ENCODE measurements around the gene CCNK. TPM values are rescaled to one million over a fixed set of nuclear protein-coding genes. Genes with fewer than 3 reads are reported as not detected.
A peak's percentile ranks its signal among the peaks of the same experiment; 100 is the strongest.

The CCNK gene
- total and polyA plus RNA-seq, 5 donors = 12.2 to 36.5 (median 30.9) TPM

GRCh38 chr14:99479906-99480869 lies 1.0 kb upstream of the CCNK start, which contains the start of gene SETD3:
Gene SETD3 (minus strand): TSS chr14:99480859. CDS start chr14:99465805, 15,054 bp downstream.
- ATAC-seq (peak; percentile 0 to 5), DNase-seq (peak; percentile 70 to 88 (median 87))
- intact Hi-C loops (cut with DNase I) = no loop called here
- H3K4me1 ChIP-seq (ENCODE audit: control insufficient read depth, insufficient read depth, low read length) = peaks cover 2% of the 10 kb centered on the region
- H3K27ac ChIP-seq (ENCODE audit: low read length) = peak within 1 kb of the TSS; percentile 91
- WGBS = under 1% methylated on average over 122 of the region's 122 CpGs
- H3K9me3 ChIP-seq (ENCODE audit: control insufficient read depth, low read length) = no peaks in the 10 kb centered on the region
- no peaks in the 10 kb centered on the region for H3K27me3 ChIP-seq (ENCODE audit: control insufficient read depth, insufficient read depth)
- peak within 1 kb of the TSS; percentile 93 for H3K4me3 ChIP-seq (ENCODE audit: low read length)

- under 1% methylated on average over 17 of the region's 17 CpGs for WGBS
- no peaks in the 10 kb centered on the region for H3K9me3 ChIP-seq (ENCODE audit: control insufficient read depth, low read length)
- peak overlapping the region; percentile 60 for H3K4me3 ChIP-seq (ENCODE audit: low read length)
- H3K27ac ChIP-seq (ENCODE audit: low read length) = peak overlapping the region; percentile 38
- ATAC-seq = no peak
- intact Hi-C loops (cut with DNase I) = no loop called here
- H3K4me1 ChIP-seq (ENCODE audit: control insufficient read depth, insufficient read depth, low read length) = peaks cover 2% of the 10 kb centered on the region
- no peak for DNase-seq
- no peaks in the 10 kb centered on the region for H3K27me3 ChIP-seq (ENCODE audit: control insufficient read depth, insufficient read depth)
Observed at GRCh38 chr14:99481745-99482099, 513 bp downstream of the CCNK start.

GRCh38 chr14:99484106-99484505 lies 2.9 kb downstream of the CCNK start:
- ATAC-seq (no peak), DNase-seq (no peak)
- Histone ChIP-seq H3K27me3 (ENCODE audit: control insufficient read depth, insufficient read depth) (no peaks in the 10 kb centered on the region), H3K4me3 (ENCODE audit: low read length) (no peak overlapping the region), H3K27ac (ENCODE audit: low read length) (no peak overlapping the region), H3K9me3 (ENCODE audit: control insufficient read depth, low read length) (no peaks in the 10 kb centered on the region), H3K4me1 (ENCODE audit: control insufficient read depth, insufficient read depth, low read length) (peaks cover 2% of the 10 kb centered on the region)
- 48% methylated on average over 2 of the region's 2 CpGs for WGBS
- intact Hi-C loops (cut with DNase I) = no loop called here

- Histone ChIP-seq H3K27ac (ENCODE audit: low read length) (no peak overlapping the region), H3K27me3 (ENCODE audit: control insufficient read depth, insufficient read depth) (no peaks in the 10 kb centered on the region), H3K9me3 (ENCODE audit: control insufficient read depth, low read length) (no peaks in the 10 kb centered on the region), H3K4me3 (ENCODE audit: low read length) (no peak overlapping the region), H3K4me1 (ENCODE audit: control insufficient read depth, insufficient read depth, low read length) (no peaks in the 10 kb centered on the region)
- DNase-seq (no peak), ATAC-seq (no peak)
- intact Hi-C loops (cut with DNase I) = no loop called here
- WGBS = 84% methylated on average over 2 of the region's 2 CpGs
Observed at GRCh38 chr14:99497341-99497740, 16.1 kb downstream of the CCNK start.

GRCh38 chr14:99497894-99498293 lies 16.7 kb downstream of the CCNK start:
- no peaks in the 10 kb centered on the region for H3K4me1 ChIP-seq (ENCODE audit: control insufficient read depth, insufficient read depth, low read length)
- H3K9me3 ChIP-seq (ENCODE audit: control insufficient read depth, low read length) = no peaks in the 10 kb centered on the region
- no peaks in the 10 kb centered on the region for H3K27me3 ChIP-seq (ENCODE audit: control insufficient read depth, insufficient read depth)
- H3K4me3 ChIP-seq (ENCODE audit: low read length) = no peak overlapping the region
- DNase-seq (no peak), ATAC-seq (no peak)
- intact Hi-C loops (cut with DNase I) = no loop called here
- H3K27ac ChIP-seq (ENCODE audit: low read length) = no peak overlapping the region
- WGBS = 90% methylated on average over 3 of the region's 3 CpGs

- Histone ChIP-seq H3K27me3 (ENCODE audit: control insufficient read depth, insufficient read depth) (no peaks in the 10 kb centered on the region), H3K9me3 (ENCODE audit: control insufficient read depth, low read length) (no peaks in the 10 kb centered on the region), H3K27ac (ENCODE audit: low read length) (no peak overlapping the region), H3K4me1 (ENCODE audit: control insufficient read depth, insufficient read depth, low read length) (no peaks in the 10 kb centered on the region), H3K4me3 (ENCODE audit: low read length) (no peak overlapping the region)
- 77% methylated on average over 14 of the region's 14 CpGs for WGBS
- intact Hi-C loops (cut with DNase I) = no loop called here
- ATAC-seq (no peak), DNase-seq (no peak)
Observed at GRCh38 chr14:99502989-99503421, 21.8 kb downstream of the CCNK start.

- Histone ChIP-seq H3K4me3 (ENCODE audit: low read length) (no peak overlapping the region), H3K27ac (ENCODE audit: low read length) (no peak overlapping the region), H3K9me3 (ENCODE audit: control insufficient read depth, low read length) (no peaks in the 10 kb centered on the region), H3K27me3 (ENCODE audit: control insufficient read depth, insufficient read depth) (no peaks in the 10 kb centered on the region), H3K4me1 (ENCODE audit: control insufficient read depth, insufficient read depth, low read length) (no peaks in the 10 kb centered on the region)
- intact Hi-C loops (cut with DNase I) = no loop called here
- 91% methylated on average over 4 of the region's 4 CpGs for WGBS
- ATAC-seq (no peak), DNase-seq (no peak)
Observed at GRCh38 chr14:99503848-99504453, 22.7 kb downstream of the CCNK start.

GRCh38 chr14:99505089-99505488 lies 23.9 kb downstream of the CCNK start:
- H3K4me3 ChIP-seq (ENCODE audit: low read length) = no peak overlapping the region
- H3K27ac ChIP-seq (ENCODE audit: low read length) = no peak overlapping the region
- H3K9me3 ChIP-seq (ENCODE audit: control insufficient read depth, low read length) = no peaks in the 10 kb centered on the region
- intact Hi-C loops (cut with DNase I) = no loop called here
- 85% methylated on average over 5 of the region's 5 CpGs for WGBS
- no peak for ATAC-seq
- DNase-seq = no peak
- H3K4me1 ChIP-seq (ENCODE audit: control insufficient read depth, insufficient read depth, low read length) = no peaks in the 10 kb centered on the region
- H3K27me3 ChIP-seq (ENCODE audit: control insufficient read depth, insufficient read depth) = no peaks in the 10 kb centered on the region

GRCh38 chr14:99506276-99506675 lies 25.1 kb downstream of the CCNK start:
- 70% methylated on average over 6 of the region's 6 CpGs for WGBS
- intact Hi-C loops (cut with DNase I) = no loop called here
- Histone ChIP-seq H3K27me3 (ENCODE audit: control insufficient read depth, insufficient read depth) (no peaks in the 10 kb centered on the region), H3K4me3 (ENCODE audit: low read length) (no peak overlapping the region), H3K9me3 (ENCODE audit: control insufficient read depth, low read length) (no peaks in the 10 kb centered on the region), H3K4me1 (ENCODE audit: control insufficient read depth, insufficient read depth, low read length) (no peaks in the 10 kb centered on the region), H3K27ac (ENCODE audit: low read length) (no peak overlapping the region)
- DNase-seq (peak in 2 of 3 donors; percentile 23 to 45), ATAC-seq (peak; percentile 31 to 72)

- 91% methylated on average over 13 of the region's 13 CpGs for WGBS
Observed at GRCh38 chr14:99507860-99508640, 26.8 kb downstream of the CCNK start.

More at GRCh38 chr14:99507860-99508640, 26.8 kb downstream of the CCNK start:
- intact Hi-C loops (cut with DNase I) = no loop called here
- H3K27ac ChIP-seq (ENCODE audit: low read length) = no peak overlapping the region
- H3K4me3 ChIP-seq (ENCODE audit: low read length) = no peak overlapping the region
- DNase-seq = no peak
- no peak for ATAC-seq
- H3K27me3 ChIP-seq (ENCODE audit: control insufficient read depth, insufficient read depth) = no peaks in the 10 kb centered on the region
- no peaks in the 10 kb centered on the region for H3K9me3 ChIP-seq (ENCODE audit: control insufficient read depth, low read length)
- no peaks in the 10 kb centered on the region for H3K4me1 ChIP-seq (ENCODE audit: control insufficient read depth, insufficient read depth, low read length)
